ENCODE data around the gene AFF3. TPM values are rescaled to one million over a fixed set of nuclear protein-coding genes. Genes with fewer than 3 reads are reported as not detected.
"Not testable (repeated sequence)": the region's sequence is repeated elsewhere in the genome, so short reads cannot be mapped to it uniquely, and the experiment has no call there.

The AFF3 gene
- total RNA-seq, 1 experiment from 2014 or later = 0.05 TPM

DNA sequence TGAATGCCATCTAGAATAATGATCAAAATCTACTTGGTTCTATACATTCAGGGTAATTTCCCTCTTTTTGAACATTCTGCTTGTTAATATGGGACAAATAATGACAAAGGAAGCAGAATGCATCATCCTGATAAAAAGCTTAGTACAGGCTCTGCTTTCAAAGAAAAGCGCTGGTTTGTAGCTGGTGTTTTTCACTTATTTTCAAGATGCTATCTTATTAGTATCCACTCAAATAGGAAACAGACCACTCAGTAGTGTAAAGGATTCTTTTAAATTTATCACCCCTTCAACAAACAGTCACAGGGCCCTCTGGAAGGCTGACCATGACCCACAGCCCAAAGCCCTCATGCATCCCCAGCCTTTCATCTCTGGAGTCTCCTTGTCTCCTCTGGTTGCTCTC, 18.0 kb upstream of the AFF3 start:
- TF ChIP-seq, protein P1, sequence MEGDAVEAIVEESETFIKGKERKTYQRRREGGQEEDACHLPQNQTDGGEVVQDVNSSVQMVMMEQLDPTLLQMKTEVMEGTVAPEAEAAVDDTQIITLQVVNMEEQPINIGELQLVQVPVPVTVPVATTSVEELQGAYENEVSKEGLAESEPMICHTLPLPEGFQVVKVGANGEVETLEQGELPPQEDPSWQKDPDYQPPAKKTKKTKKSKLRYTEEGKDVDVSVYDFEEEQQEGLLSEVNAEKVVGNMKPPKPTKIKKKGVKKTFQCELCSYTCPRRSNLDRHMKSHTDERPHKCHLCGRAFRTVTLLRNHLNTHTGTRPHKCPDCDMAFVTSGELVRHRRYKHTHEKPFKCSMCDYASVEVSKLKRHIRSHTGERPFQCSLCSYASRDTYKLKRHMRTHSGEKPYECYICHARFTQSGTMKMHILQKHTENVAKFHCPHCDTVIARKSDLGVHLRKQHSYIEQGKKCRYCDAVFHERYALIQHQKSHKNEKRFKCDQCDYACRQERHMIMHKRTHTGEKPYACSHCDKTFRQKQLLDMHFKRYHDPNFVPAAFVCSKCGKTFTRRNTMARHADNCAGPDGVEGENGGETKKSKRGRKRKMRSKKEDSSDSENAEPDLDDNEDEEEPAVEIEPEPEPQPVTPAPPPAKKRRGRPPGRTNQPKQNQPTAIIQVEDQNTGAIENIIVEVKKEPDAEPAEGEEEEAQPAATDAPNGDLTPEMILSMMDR (IDR thresholded peaks at IDR 0.05; ENCODE audit: insufficient read depth in 1 of 2, low read depth in 1 of 2, low read length in 1 of 2, severe bottlenecking in 1 of 2, unreplicated experiment in 1 of 2) = no peak
- H3K27me3 ChIP-seq (replicated peaks; ENCODE audit: control insufficient read depth, insufficient read depth, low read length) = no peaks in the 10 kb centered on the region
- H3K36me3 ChIP-seq (ENCODE audit: control insufficient read depth, insufficient read depth, low read length) = no peaks in the 10 kb centered on the region
- BruUV-seq (replicated peaks) = no TSS peak
- intact Hi-C loops (cut with micrococcal nuclease; ENCODE audit: unreplicated experiment) = no loop called here
- Mint-ChIP-seq H3K36me3 (ENCODE audit: insufficient read depth, unreplicated experiment) (no peaks in the 10 kb centered on the region), H3K9me3 (ENCODE audit: unreplicated experiment) (peaks cover 17% of the 10 kb centered on the region), H3K4me1 (ENCODE audit: low read depth, unreplicated experiment) (no peaks in the 10 kb centered on the region), H3K27me3 (ENCODE audit: insufficient read depth, unreplicated experiment) (no peaks in the 10 kb centered on the region), H3K27ac (ENCODE audit: unreplicated experiment) (no peak overlapping the region), H3K4me3 (ENCODE audit: unreplicated experiment) (no peak overlapping the region)
- H3K4me3 ChIP-seq (ENCODE audit: low read depth, low read length) = no peak overlapping the region
- DNase-seq = no peak
- H3K9me3 ChIP-seq = 0 out of 2 replicates have a peak, but pooled peaks cover 15% of the 10 kb centered on the region
- no peaks in the 10 kb centered on the region for H3K4me1 ChIP-seq
- CTCF ChIA-PET = no interaction called here
- POLR2A ChIA-PET = no interaction called here

DNA sequence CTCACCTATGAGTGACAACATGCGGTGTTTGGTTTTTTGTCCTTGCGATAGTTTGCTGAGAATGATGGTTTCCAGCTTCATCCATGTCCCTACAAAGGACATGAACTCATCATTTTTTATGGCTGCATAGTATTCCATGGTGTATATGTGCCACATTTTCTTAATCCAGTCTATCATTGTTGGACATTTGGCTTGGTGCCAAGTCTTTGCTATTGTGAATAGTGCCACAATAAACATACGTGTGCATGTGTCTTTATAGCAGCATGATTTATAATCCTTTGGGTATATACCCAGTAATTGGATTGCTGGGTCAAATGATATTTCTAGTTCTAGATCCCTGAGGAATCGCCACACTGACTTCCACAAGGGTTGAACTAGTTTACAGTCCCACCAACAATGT, 9.4 kb upstream of the AFF3 start:
- H3K27ac Mint-ChIP-seq (ENCODE audit: unreplicated experiment); intact Hi-C loops (cut with micrococcal nuclease; ENCODE audit: unreplicated experiment): not testable (repeated sequence)

DNA sequence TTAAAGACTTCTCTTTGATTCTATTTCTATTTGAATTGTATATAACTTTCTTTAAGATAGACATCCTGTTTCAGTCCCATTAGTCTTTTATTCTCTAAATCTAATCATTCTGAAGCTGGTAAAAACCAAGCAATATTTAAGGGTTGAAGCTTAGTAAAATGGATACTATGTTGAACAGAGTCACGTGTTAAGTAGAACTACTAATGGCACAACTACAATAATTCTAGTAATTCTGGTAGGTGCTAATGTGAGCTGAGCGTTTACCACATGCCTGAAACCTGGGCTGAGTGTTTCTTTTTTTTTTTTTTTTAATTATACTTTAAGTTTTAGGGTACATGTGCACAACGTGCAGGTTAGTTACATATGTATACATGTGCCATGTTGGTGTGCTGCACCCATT, 8.9 kb upstream of the AFF3 start:
- no peaks in the 10 kb centered on the region for H3K9me3 ChIP-seq
- no peak overlapping the region for H3K4me3 Mint-ChIP-seq (ENCODE audit: unreplicated experiment)
- POLR2A ChIA-PET = no interaction called here
- H3K36me3 Mint-ChIP-seq (ENCODE audit: insufficient read depth, unreplicated experiment) = no peaks in the 10 kb centered on the region
- intact Hi-C loops (cut with micrococcal nuclease; ENCODE audit: unreplicated experiment) = no loop called here
- peaks cover 10% of the 10 kb centered on the region for H3K9me3 Mint-ChIP-seq (ENCODE audit: unreplicated experiment)
- no peaks in the 10 kb centered on the region for H3K27me3 ChIP-seq (replicated peaks; ENCODE audit: control insufficient read depth, insufficient read depth, low read length)
- TF ChIP-seq, protein P1 (IDR thresholded peaks at IDR 0.05; ENCODE audit: insufficient read depth in 1 of 2, low read depth in 1 of 2, low read length in 1 of 2, severe bottlenecking in 1 of 2, unreplicated experiment in 1 of 2) = no peak
- H3K27ac Mint-ChIP-seq (ENCODE audit: unreplicated experiment) = no peak overlapping the region
- no peaks in the 10 kb centered on the region for H3K4me1 ChIP-seq
- no TSS peak for BruUV-seq (replicated peaks)
- H3K36me3 ChIP-seq (ENCODE audit: control insufficient read depth, insufficient read depth, low read length) = no peaks in the 10 kb centered on the region
- CTCF ChIA-PET = no interaction called here
- no peak overlapping the region for H3K4me3 ChIP-seq (ENCODE audit: low read depth, low read length)
- no peaks in the 10 kb centered on the region for H3K4me1 Mint-ChIP-seq (ENCODE audit: low read depth, unreplicated experiment)
- no peak for DNase-seq
- no peaks in the 10 kb centered on the region for H3K27me3 Mint-ChIP-seq (ENCODE audit: insufficient read depth, unreplicated experiment)

More for the DNA sequence above, 9.4 kb upstream of the AFF3 start:
- H3K36me3 ChIP-seq (ENCODE audit: control insufficient read depth, insufficient read depth, low read length); H3K4me3 ChIP-seq (ENCODE audit: low read depth, low read length); H3K27me3 Mint-ChIP-seq (ENCODE audit: insufficient read depth, unreplicated experiment); H3K4me1 ChIP-seq; H3K27me3 ChIP-seq (replicated peaks; ENCODE audit: control insufficient read depth, insufficient read depth, low read length); H3K4me3 Mint-ChIP-seq (ENCODE audit: unreplicated experiment); POLR2A ChIA-PET; H3K4me1 Mint-ChIP-seq (ENCODE audit: low read depth, unreplicated experiment); CTCF ChIA-PET; DNase-seq; H3K9me3 ChIP-seq; H3K9me3 Mint-ChIP-seq (ENCODE audit: unreplicated experiment); BruUV-seq (replicated peaks); H3K36me3 Mint-ChIP-seq (ENCODE audit: insufficient read depth, unreplicated experiment): not testable (repeated sequence)

DNA sequence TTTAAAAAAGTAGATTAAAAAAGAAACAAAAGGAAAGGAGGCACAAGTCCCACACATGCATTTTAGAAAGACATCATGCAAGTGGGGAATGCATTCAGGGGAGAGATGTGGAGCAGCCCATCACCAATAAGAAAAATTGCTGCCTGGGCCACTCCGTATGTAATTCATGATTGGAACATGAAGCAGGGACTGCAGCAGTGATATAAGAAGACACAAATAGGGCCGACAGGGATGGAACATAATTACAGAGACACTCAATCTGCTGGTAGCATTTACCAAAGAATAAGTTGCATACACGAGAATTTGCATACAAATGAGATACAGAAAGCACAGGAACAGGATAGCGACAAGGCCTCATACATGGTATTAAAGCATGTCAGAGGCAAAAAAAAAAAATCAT, 6.5 kb upstream of the AFF3 start:
- Histone ChIP-seq H3K4me3 (ENCODE audit: low read depth, low read length) (no peak overlapping the region), H3K36me3 (ENCODE audit: control insufficient read depth, insufficient read depth, low read length) (no peaks in the 10 kb centered on the region), H3K4me1 (no peaks in the 10 kb centered on the region), H3K27me3 (replicated peaks; ENCODE audit: control insufficient read depth, insufficient read depth, low read length) (no peaks in the 10 kb centered on the region), H3K9me3 (no peaks in the 10 kb centered on the region)
- ChIA-PET CTCF (no interaction called here), POLR2A (no interaction called here)
- DNase-seq = no peak
- intact Hi-C loops (cut with micrococcal nuclease; ENCODE audit: unreplicated experiment) = no loop called here
- Mint-ChIP-seq H3K27ac (ENCODE audit: unreplicated experiment) (no peak overlapping the region), H3K4me3 (ENCODE audit: unreplicated experiment) (no peak overlapping the region), H3K27me3 (ENCODE audit: insufficient read depth, unreplicated experiment) (no peaks in the 10 kb centered on the region), H3K9me3 (ENCODE audit: unreplicated experiment) (peaks cover 10% of the 10 kb centered on the region), H3K36me3 (ENCODE audit: insufficient read depth, unreplicated experiment) (no peaks in the 10 kb centered on the region), H3K4me1 (ENCODE audit: low read depth, unreplicated experiment) (no peaks in the 10 kb centered on the region)
- BruUV-seq (replicated peaks) = no TSS peak
- TF ChIP-seq, protein P1 (IDR thresholded peaks at IDR 0.05; ENCODE audit: insufficient read depth in 1 of 2, low read depth in 1 of 2, low read length in 1 of 2, severe bottlenecking in 1 of 2, unreplicated experiment in 1 of 2) = no peak
